Lower leg skin (tissue), 3 donors: Measurements from ENCODE around the gene AP1AR.

Experiments
- CTCF ChIP-seq, 3 donors: fragments of 450-650 bp; IDR thresholded peaks; one replicate each; pipeline ENCODE4 v1.5.1; 2016; ENCODE audit warnings: antibody characterized with exemption in 3 of 3, mild to moderate bottlenecking in 3 of 3, moderate library complexity in 2 of 3
- POLR2A ChIP-seq, 2 donors: fragments of 450-650 bp; IDR thresholded peaks; one replicate each; pipeline ENCODE4 v1.6.1; 2016 to 2017; ENCODE audit warnings: antibody characterized with exemption in 2 of 2, mild to moderate bottlenecking in 1 of 2, moderate library complexity in 1 of 2

GRCh38 chr4:112196461-112196860 lies 35.1 kb upstream of the AP1AR start:
- TF ChIP-seq CTCF (IDR thresholded peaks at IDR 0.05) = no peak
- no peak for TF ChIP-seq POLR2A (IDR thresholded peaks at IDR 0.05)
